Activated CD4-positive, alpha-beta memory T cell treated with anti-CD3 and anti-CD28 coated beads for 36 hours (primary cell): ENCODE data around the gene UBAP2L. TPM values are rescaled to one million over a fixed set of nuclear protein-coding genes. Genes with fewer than 3 reads are reported as not detected.
"Not testable (repeated sequence)": the region's sequence is repeated elsewhere in the genome, so short reads cannot be mapped to it uniquely, and the experiment has no call there.

ENCODE experiments used
- CTCF ChIA-PET: fragments of 350-600 bp; sonication (Branson Sonifier 250); formaldehyde crosslinking; loops from one replicate; lab custom pipeline; 2021; ENCODE audit warnings: antibody characterized with exemption, inconsistent platforms; lab: Charles Lee
- POLR2A ChIA-PET: fragments of 350-600 bp; sonication (Branson Sonifier 250); formaldehyde crosslinking; loops from one replicate; lab custom pipeline; 2021; ENCODE audit warnings: antibody characterized with exemption; lab: Charles Lee
- DNase-seq: peaks from one replicate; pipeline ENCODE4 v3.0.0-alpha.2; 2020
- H3K27ac Mint-ChIP-seq: one replicate; pipeline ENCODE4 v1.8.0; 2021; ENCODE audit warnings: mixed read lengths
- H3K27me3 Mint-ChIP-seq: one replicate; pipeline ENCODE4 v1.8.0; 2021; ENCODE audit warnings: mixed read lengths
- H3K36me3 Mint-ChIP-seq: one replicate; pipeline ENCODE4 v1.8.0; 2021; ENCODE audit warnings: mixed read lengths
- H3K4me1 Mint-ChIP-seq: one replicate; pipeline ENCODE4 v1.8.0; 2021; ENCODE audit warnings: low read depth, mixed read lengths
- H3K4me3 Mint-ChIP-seq: one replicate; pipeline ENCODE4 v1.8.0; 2021; ENCODE audit warnings: mild to moderate bottlenecking, mixed read lengths
- H3K9me3 Mint-ChIP-seq: one replicate; pipeline ENCODE4 v1.8.0; 2021; ENCODE audit warnings: mixed read lengths
- intact Hi-C: fragments of 100-400 bp; cut with micrococcal nuclease; formaldehyde crosslinking; loops from one replicate; pipeline ENCODE4 v1.15.1; 2023
- total RNA-seq, 2 experiments: library from RNA; stranded (reverse); gene quantifications; one replicate each; pipeline ENCODE4 v1.2.3, GENCODE V29; 2021

UBAP2L gene
- total RNA-seq, 2 experiments from 2014 or later, result 180 to 183 TPM

- H3K4me3 Mint-ChIP-seq, CTCF ChIA-PET, H3K4me1 Mint-ChIP-seq, H3K36me3 Mint-ChIP-seq, intact Hi-C loops, DNase-seq, H3K27me3 Mint-ChIP-seq, H3K9me3 Mint-ChIP-seq, H3K27ac Mint-ChIP-seq: not testable (repeated sequence)
- POLR2A ChIA-PET, result interaction anchor here (1.3 kb wide), 1 partner anchor 17 kb away, joined by 3 read pairs; no protein-coding TSS in a partner anchor
Measured at GRCh38 chr1:154287591-154287990, 66.8 kb downstream of the UBAP2L start.

- intact Hi-C loops, result loop anchor here (1.0 kb wide), 1 partner anchor 17 kb away; no protein-coding TSS in a partner anchor
- no peak for DNase-seq
- ChIA-PET CTCF (no interaction called here), POLR2A (interaction anchor here (1.3 kb wide), 1 partner anchor 16 kb away, joined by 3 read pairs; no protein-coding TSS in a partner anchor)
- no peaks in the 10 kb centered on the region for H3K27me3 Mint-ChIP-seq
- H3K27ac Mint-ChIP-seq, result no peak overlapping the region
- peaks cover 4% of the 10 kb centered on the region for H3K4me1 Mint-ChIP-seq
- peaks cover 4% of the 10 kb centered on the region for H3K9me3 Mint-ChIP-seq
- H3K36me3 Mint-ChIP-seq, result peaks cover 3% of the 10 kb centered on the region
- H3K4me3 Mint-ChIP-seq, result no peak overlapping the region
Measured at GRCh38 chr1:154288661-154289060, 67.9 kb downstream of the UBAP2L start.

- peaks cover 19% of the 10 kb centered on the region for H3K9me3 Mint-ChIP-seq
- no peak overlapping the region for H3K27ac Mint-ChIP-seq
- intact Hi-C loops, result no loop called here
- no peaks in the 10 kb centered on the region for H3K27me3 Mint-ChIP-seq
- ChIA-PET POLR2A (no interaction called here), CTCF (interaction anchor here (0.9 to 1.8 kb wide), 2 partner anchors 17 to 44 kb away, joined by 3 to 5 read pairs; no protein-coding TSS in a partner anchor)
- DNase-seq, result no peak
- peaks cover 4% of the 10 kb centered on the region for H3K4me1 Mint-ChIP-seq
- peaks cover 9% of the 10 kb centered on the region for H3K36me3 Mint-ChIP-seq
- no peak overlapping the region for H3K4me3 Mint-ChIP-seq
Measured at GRCh38 chr1:154290921-154291320, 70.2 kb downstream of the UBAP2L start.

- Mint-ChIP-seq H3K27ac (no peak overlapping the region), H3K9me3 (peaks cover 21% of the 10 kb centered on the region), H3K27me3 (no peaks in the 10 kb centered on the region), H3K4me1 (peaks cover 3% of the 10 kb centered on the region), H3K36me3 (peaks cover 9% of the 10 kb centered on the region), H3K4me3 (no peak overlapping the region)
- ChIA-PET POLR2A (no interaction called here), CTCF (interaction anchor here (0.6 to 4.0 kb wide), 2 partner anchors 32 to 39 kb away, joined by 3 to 13 read pairs; no protein-coding TSS in a partner anchor)
- intact Hi-C loops, result no loop called here
- no peak for DNase-seq
Measured at GRCh38 chr1:154295408-154296235, 74.9 kb downstream of the UBAP2L start.

- ChIA-PET POLR2A (no interaction called here), CTCF (interaction anchor here (1.0 kb wide), 1 partner anchor 43 kb away, joined by 4 read pairs; no protein-coding TSS in a partner anchor)
- Mint-ChIP-seq H3K4me3 (no peak overlapping the region), H3K36me3 (no peaks in the 10 kb centered on the region), H3K27me3 (no peaks in the 10 kb centered on the region), H3K27ac (no peak overlapping the region), H3K9me3 (peaks cover 2% of the 10 kb centered on the region), H3K4me1 (peaks cover 16% of the 10 kb centered on the region)
- intact Hi-C loops, result no loop called here
- DNase-seq, result no peak
Measured at GRCh38 chr1:154301582-154301981, 80.8 kb downstream of the UBAP2L start.

- ChIA-PET POLR2A (interaction anchor here (0.8 to 1.9 kb wide), 4 partner anchors 16 to 135 kb away, joined by 3 to 5 read pairs (median 4); partner anchors contain the start of gene UBAP2L), CTCF (interaction anchor here (0.6 to 3.9 kb wide), 13 partner anchors 18 to 176 kb away, joined by 3 to 25 read pairs (median 4); partner anchors contain the start of gene ATP8B2)
- Mint-ChIP-seq H3K27me3 (no peaks in the 10 kb centered on the region), H3K27ac (peak overlapping the region; percentile 38), H3K4me1 (peaks cover 29% of the 10 kb centered on the region), H3K9me3 (no peaks in the 10 kb centered on the region), H3K4me3 (no peak overlapping the region), H3K36me3 (no peaks in the 10 kb centered on the region)
- intact Hi-C loops, result loop anchor here (1.0 to 2.0 kb wide), 2 partner anchors 16 to 20 kb away; partner anchors contain the start of gene ATP8B2
- peak; percentile 83 for DNase-seq
Measured at GRCh38 chr1:154304664-154305337, 84.0 kb downstream of the UBAP2L start.

- Mint-ChIP-seq H3K4me3 (no peak overlapping the region), H3K36me3 (no peaks in the 10 kb centered on the region), H3K9me3 (no peaks in the 10 kb centered on the region), H3K4me1 (peaks cover 26% of the 10 kb centered on the region), H3K27ac (no peak overlapping the region), H3K27me3 (no peaks in the 10 kb centered on the region)
- ChIA-PET CTCF (interaction anchor here (1.1 to 3.9 kb wide), 3 partner anchors 17 to 29 kb away, joined by 3 to 25 read pairs (median 11); partner anchors contain the start of gene ATP8B2), POLR2A (interaction anchor here (1.9 kb wide), 1 partner anchor 20 kb away, joined by 5 read pairs; no protein-coding TSS in a partner anchor)
- intact Hi-C loops, result no loop called here
- no peak for DNase-seq
Measured at GRCh38 chr1:154306151-154306550, 85.4 kb downstream of the UBAP2L start.

GRCh38 chr1:154307670-154308270 lies 87.0 kb downstream of the UBAP2L start:
- DNase-seq, result peak; percentile 44
- Mint-ChIP-seq H3K4me1 (peaks cover 26% of the 10 kb centered on the region), H3K27ac (peak overlapping the region; percentile 30)
- intact Hi-C loops, H3K9me3 Mint-ChIP-seq, H3K36me3 Mint-ChIP-seq, H3K27me3 Mint-ChIP-seq, H3K4me3 Mint-ChIP-seq: not testable (repeated sequence)
- ChIA-PET CTCF (interaction anchor here (0.7 to 3.9 kb wide), 7 partner anchors 16 to 173 kb away, joined by 3 to 25 read pairs (median 3); partner anchors contain the start of gene ATP8B2), POLR2A (interaction anchor here (1.2 kb wide), 1 partner anchor 19 kb away, joined by 5 read pairs; no protein-coding TSS in a partner anchor)

GRCh38 chr1:154309136-154309535 lies 88.4 kb downstream of the UBAP2L start:
- H3K4me3 Mint-ChIP-seq, DNase-seq, H3K9me3 Mint-ChIP-seq, H3K27me3 Mint-ChIP-seq, H3K36me3 Mint-ChIP-seq, POLR2A ChIA-PET, intact Hi-C loops, H3K27ac Mint-ChIP-seq: not testable (repeated sequence)
- CTCF ChIA-PET, result interaction anchor here (1.4 to 1.8 kb wide), 3 partner anchors 16 to 34 kb away, joined by 3 to 5 read pairs (median 4); partner anchors contain the start of gene ATP8B2
- peaks cover 26% of the 10 kb centered on the region for H3K4me1 Mint-ChIP-seq

GRCh38 chr1:154312229-154313065 lies 91.7 kb downstream of the UBAP2L start:
- CTCF ChIA-PET, H3K4me3 Mint-ChIP-seq, H3K27me3 Mint-ChIP-seq, H3K27ac Mint-ChIP-seq, intact Hi-C loops, POLR2A ChIA-PET, H3K36me3 Mint-ChIP-seq, DNase-seq: not testable (repeated sequence)
- Mint-ChIP-seq H3K4me1 (peaks cover 11% of the 10 kb centered on the region), H3K9me3 (peaks cover 12% of the 10 kb centered on the region)

GRCh38 chr1:154313066-154313356 lies 92.3 kb downstream of the UBAP2L start:
- H3K36me3 Mint-ChIP-seq, result peaks cover 4% of the 10 kb centered on the region
- H3K4me3 Mint-ChIP-seq, result no peak overlapping the region
- H3K27ac Mint-ChIP-seq, result no peak overlapping the region
- H3K27me3 Mint-ChIP-seq, result no peaks in the 10 kb centered on the region
- POLR2A ChIA-PET, result no interaction called here
- intact Hi-C loops, result no loop called here
- H3K4me1 Mint-ChIP-seq, result peaks cover 6% of the 10 kb centered on the region
- DNase-seq, result no peak
- CTCF ChIA-PET, result no interaction called here
- peaks cover 17% of the 10 kb centered on the region for H3K9me3 Mint-ChIP-seq
